K562 (cell line): ENCODE results near the gene PKP1. TPM values are rescaled to one million over a fixed set of nuclear protein-coding genes. Genes with fewer than 3 reads are reported as not detected.

Experiments
- ATAC-seq: fragments of 200-7000 bp; cut with Tn5 transposase; 3 replicates; pipeline ENCODE4 v1.9.1; 2020; ENCODE audit warnings: moderate library complexity
- BruUV-seq: library from RNA; stranded (reverse); fragments of 400-500 nt; replicated peaks from 2 replicates; lab custom pipeline; 2021; lab: Mats Ljungman, UMichigan
- CTCF ChIA-PET: fragments of 300-600 bp; formaldehyde crosslinking; extraction: SDS; loops from one replicate; lab custom pipeline; 2021; ENCODE audit warnings: low intra/inter-chr PET ratio; lab: Yijun Ruan, JAX
- POLR2A ChIA-PET: fragments of 300-600, 350-650 bp; sonication (Branson Sonifier 250); formaldehyde crosslinking; extraction: SDS; loops from one replicate; lab custom pipeline; 2021; ENCODE audit warnings: antibody characterized with exemption, inconsistent platforms; lab: Yijun Ruan, JAX
- DNase-seq, 4 experiments: peaks; one replicate each; pipeline versions ENCODE4 v3.0.0 to v3.0.0-alpha.2; 2011 to 2018; ENCODE audit warnings: low spot score in 3 of 4, mixed read lengths in 3 of 4; ENCODE audit errors: extremely low read depth in 1 of 4
- FAIRE-seq: peaks from 2 replicates; lab custom pipeline; 2011; peaks lifted over from hg19 to GRCh38; lab: Jason Lieb, UNC
- H2AFZ ChIP-seq: 2 replicates; pipeline ENCODE4 v1.6.0; 2011; ENCODE audit warnings: low read depth, low read length, control low read depth, inconsistent platforms
- H3K27ac ChIP-seq: fragments of 200-600 bp; 3 replicates; pipeline ENCODE4 v1.8.0; 2011; ENCODE audit warnings: low read depth, mild to moderate bottlenecking, control low read depth, inconsistent platforms, low read length, moderate library complexity, mixed read lengths; ENCODE audit errors: extremely low read depth
- H3K27me3 ChIP-seq, 2 experiments: fragments of 300-600 bp in 1 of 2; 2 replicates in 1 of 2; 3 replicates in 1 of 2; pipeline versions ENCODE4 v1.6.0 to v1.8.0; 2011; ENCODE audit warnings: inconsistent platforms in 2 of 2, low read length in 2 of 2, mild to moderate bottlenecking in 1 of 2, mixed read lengths in 1 of 2, moderate library complexity in 1 of 2; ENCODE audit not compliant: control insufficient read depth in 2 of 2, insufficient read depth in 2 of 2
- H3K36me3 ChIP-seq: fragments of 300-600 bp; 3 replicates; pipeline ENCODE4 v1.8.0; 2011; ENCODE audit warnings: mild to moderate bottlenecking, low read length, inconsistent platforms; ENCODE audit not compliant: control insufficient read depth, insufficient read depth
- H3K4me1 ChIP-seq, 2 experiments: fragments of 200-600 bp in 1 of 2; replicated peaks in 1 of 2; 2 replicates in 1 of 2; 3 replicates in 1 of 2; pipeline versions ENCODE4 v1.5.1 to v1.8.0; 2011; ENCODE audit warnings: inconsistent platforms in 2 of 2, low read length in 2 of 2, mild to moderate bottlenecking in 1 of 2, mixed read lengths in 1 of 2, moderate library complexity in 1 of 2; ENCODE audit not compliant: control insufficient read depth in 2 of 2, insufficient read depth in 2 of 2
- H3K4me2 ChIP-seq: 2 replicates; pipeline ENCODE4 v1.6.1; 2011; ENCODE audit warnings: low read length, control low read depth, inconsistent platforms, mixed read lengths; ENCODE audit not compliant: insufficient read depth
- H3K4me3 ChIP-seq: fragments of 200-600 bp; sonication (generic), shearing (Covaris generic); 2 replicates; pipeline ENCODE4 v1.5.1; 2016; ENCODE audit warnings: control low read depth, inconsistent platforms
- H3K79me2 ChIP-seq: fragments of 200-600 bp; 3 replicates; pipeline ENCODE4 v1.8.0; 2011; ENCODE audit warnings: low read length, inconsistent platforms; ENCODE audit not compliant: control insufficient read depth, insufficient read depth
- H3K9ac ChIP-seq, 2 experiments: 2 replicates each; pipeline versions ENCODE4 v1.6.0 to v1.6.1; 2011; ENCODE audit warnings: low read depth in 2 of 2, low read length in 2 of 2, control low read depth in 1 of 2, inconsistent platforms in 1 of 2, mild to moderate bottlenecking in 1 of 2, mixed read lengths in 1 of 2; ENCODE audit not compliant: insufficient read depth in 1 of 2
- H3K9me1 ChIP-seq: one replicate; pipeline ENCODE4 v1.6.0; 2011; ENCODE audit warnings: inconsistent platforms, mild to moderate bottlenecking, low read length, moderate library complexity; ENCODE audit not compliant: control insufficient read depth, insufficient read depth
- H3K9me3 ChIP-seq: replicated peaks from 2 replicates; pipeline ENCODE4 v1.5.1; 2011; ENCODE audit warnings: low read depth, low read length, inconsistent platforms; ENCODE audit not compliant: control insufficient read depth, insufficient read depth
- H4K20me1 ChIP-seq: replicated peaks from 2 replicates; pipeline ENCODE4 v1.6.1; 2011; ENCODE audit warnings: low read length, inconsistent platforms, mixed read lengths; ENCODE audit not compliant: control insufficient read depth, insufficient read depth
- AFF1 ChIP-seq, 2 experiments: fragments of 450-650 bp; IDR thresholded peaks; 2 replicates each; pipeline ENCODE4 v1.6.1; 2018; ENCODE audit warnings: mild to moderate bottlenecking in 2 of 2, low read depth in 1 of 2; ENCODE audit not compliant: partially characterized antibody in 2 of 2
- ATF6 ChIP-seq: sonication (generic); formaldehyde crosslinking; IDR thresholded peaks from 2 replicates; pipeline ENCODE4 v1.4.0; 2020; ENCODE audit warnings: mild to moderate bottlenecking, missing genetic modification reagents
- GTF2B ChIP-seq: IDR thresholded peaks from 2 replicates; pipeline ENCODE4 v1.6.1; 2011; ENCODE audit not compliant: insufficient read length; ENCODE audit errors: extremely low read depth
- KAT7 ChIP-seq: sonication (generic); formaldehyde crosslinking; IDR thresholded peaks from 2 replicates; pipeline ENCODE4 v1.8.0; 2022; ENCODE audit warnings: missing genetic modification reagents, mild to moderate bottlenecking, borderline replicate concordance
- MXI1 ChIP-seq: IDR thresholded peaks from 2 replicates; pipeline ENCODE4 v1.6.1; 2011; ENCODE audit warnings: low read depth, mild to moderate bottlenecking, improper control_type of control experiment, low read length
- PRDM10 ChIP-seq: fragments of 450-650 bp; IDR thresholded peaks from 2 replicates; pipeline ENCODE4 v1.6.1; 2018; ENCODE audit not compliant: partially characterized antibody
- TBP ChIP-seq: optimal IDR thresholded peaks from 2 replicates; pipeline ENCODE3; 2011; ENCODE audit warnings: low read depth, low read length, improper control_type of control experiment
- ZBTB17 ChIP-seq: fragments of 450-650 bp; formaldehyde crosslinking; IDR thresholded peaks from 2 replicates; pipeline ENCODE4 v1.4.0; 2020; ENCODE audit warnings: mild to moderate bottlenecking
- ZNF280A ChIP-seq: fragments of 450-650 bp; IDR thresholded peaks from 2 replicates; pipeline ENCODE4 v1.6.1; 2018; ENCODE audit warnings: mild to moderate bottlenecking, low read depth; ENCODE audit not compliant: partially characterized antibody
- WGBS: fragments of 100-300 bp; shearing (Covaris generic); methylation state at CpG from one replicate; pipeline ENCODE4 v1.1.6; 2016; ENCODE audit warnings: low coverage, mixed read lengths; ENCODE audit not compliant: insufficient coverage; ENCODE audit errors: missing lambda C conversion rate; 5-methylcytosine and 5-hydroxymethylcytosine counted together
- in situ Hi-C: fragments of 300-500 bp; cut with MboI; formaldehyde crosslinking; loops from 4 replicates; pipeline ENCODE4 v1.15.0; 2018; ENCODE audit warnings: inconsistent platforms, mixed read lengths
- intact Hi-C: fragments of 100-400 bp; cut with micrococcal nuclease; formaldehyde crosslinking; loops from 2 replicates; pipeline ENCODE4 v1.14.2; 2022
- polyA plus RNA-seq, 8 experiments: library from polyadenylated mRNA; depleted of rRNA in 4 of 8; stranded (reverse) in 5 of 8; unstranded in 3 of 8; fragments of >200 nt; fragmentation: Nextera tagmentation in 2 of 8; fragmentation: Illumina TruSeq in 1 of 8; extraction: Ambion mirVana in 2 of 8; extraction: Trizol in 1 of 8; gene quantifications; 2 replicates each; pipeline versions ENCODE4 v1.2.1 to v1.2.3, GENCODE V29; 2011 to 2014; ENCODE audit warnings: inconsistent platforms in 1 of 8, missing spikeins in 1 of 8
- total RNA-seq, 7 experiments: library from RNA; depleted of rRNA in 6 of 7; stranded (reverse); fragments of >200 nt in 6 of 7; fragmentation: Illumina TruSeq in 2 of 7; extraction: Trizol in 2 of 7; gene quantifications; 2 replicates each; pipeline versions ENCODE4 v1.2.1 to v1.2.3, GENCODE V29; 2011 to 2021; ENCODE audit warnings: low replicate concordance in 1 of 7

The PKP1 gene
- total and polyA plus RNA-seq, 9 of the 15 experiments (the other 6 are each of a cell fraction or from before 2014, with no cell fraction given) = not detected

GRCh38 chr1:201359873-201360210, 76.5 kb downstream of the PKP1 start:
- no peaks in the 10 kb centered on the region for H3K79me2 ChIP-seq
- intact Hi-C loops = loop anchor here (5.0 kb wide), 1 partner anchor 273 kb away; no protein-coding TSS in a partner anchor
- no peak overlapping the region for H3K4me3 ChIP-seq
- no peak overlapping the region for H3K27ac ChIP-seq
- H3K9me3 ChIP-seq = no peaks in the 10 kb centered on the region
- no TSS peak for BruUV-seq
- in situ Hi-C loops = no loop called here
- no peak for FAIRE-seq
- no peak for ATAC-seq
- H3K4me1 ChIP-seq = peaks cover 0 to 3% of the 10 kb centered on the region in 2 experiments; a peak in 1 of 5 replicates
- CTCF ChIA-PET = interaction anchor here (5.2 kb wide), 1 partner anchor 105 kb away, joined by 60 read pairs; no protein-coding TSS in a partner anchor
- peaks cover 22% of the 10 kb centered on the region; the same call in 1 of the 2 replicates for H4K20me1 ChIP-seq
- H3K27me3 ChIP-seq = peaks cover 0 to 67% of the 10 kb centered on the region in 2 experiments; a peak in 2 of 5 replicates
- 4% methylated on average over 2 of the region's 2 CpGs for WGBS
- DNase-seq = no peak
- no peak overlapping the region for H3K9ac ChIP-seq
- TF ChIP-seq GTF2B = no peak
- TF ChIP-seq MXI1 = no peak
- TF ChIP-seq ZNF280A = no peak
- TF ChIP-seq ZBTB17 (CRISPR knock-in tag) = no peak
- no peak for TF ChIP-seq TBP
- no peak for TF ChIP-seq ATF6 (CRISPR knock-in tag)
- TF ChIP-seq AFF1 (IDR thresholded peaks at IDR 0.05; ENCODE audit: low read depth in 1 of 2, partially characterized antibody in 2 of 2) = no peak
- no peak for TF ChIP-seq KAT7 (CRISPR knock-in tag)
- TF ChIP-seq PRDM10 = no peak
- TF ChIP-seq, all 486 proteins: peak for 0
- no peak overlapping the region for H3K4me2 ChIP-seq
- no peak overlapping the region for H2AFZ ChIP-seq
- POLR2A ChIA-PET = interaction anchor here (0.9 to 1.8 kb wide), 2 partner anchors 27 to 101 kb away, joined by 3 to 5 read pairs; no protein-coding TSS in a partner anchor
- H3K36me3 ChIP-seq = no peaks in the 10 kb centered on the region
- H3K9me1 ChIP-seq = no peaks in the 10 kb centered on the region
